Central memory CD8-positive, alpha-beta T cell (primary cell): ENCODE results near the gene GPAT3.
"Not testable (repeated sequence)": the region's sequence is repeated elsewhere in the genome, so short reads cannot be mapped to it uniquely, and the experiment has no call there.

Source experiments
- ATAC-seq: fragments of 150-1000 bp; cut with Tn5 transposase; replicated peaks from 2 replicates; pipeline ENCODE4 v1.10.0; 2022; ENCODE audit warnings: mild to moderate bottlenecking, moderate FRiP score, moderate number of reproducible peaks; ENCODE audit not compliant: poor library complexity, severe bottlenecking; ENCODE audit errors: extremely low read depth
- DNase-seq, 2 donors: peaks; one replicate each; pipeline ENCODE4 v3.0.0; 2021; ENCODE audit warnings: low spot score in 2 of 2
- H3K27ac Mint-ChIP-seq: one replicate; pipeline ENCODE4 v1.8.0; 2022; ENCODE audit warnings: low read depth, mild to moderate bottlenecking, moderate library complexity, mixed read lengths
- H3K27me3 Mint-ChIP-seq: one replicate; pipeline ENCODE4 v1.8.0; 2022; ENCODE audit warnings: mixed read lengths
- H3K36me3 Mint-ChIP-seq: one replicate; pipeline ENCODE4 v1.8.0; 2022; ENCODE audit warnings: mild to moderate bottlenecking, moderate library complexity, mixed read lengths; ENCODE audit not compliant: insufficient read depth
- H3K4me1 Mint-ChIP-seq: one replicate; pipeline ENCODE4 v1.8.0; 2022; ENCODE audit warnings: mixed read lengths
- H3K4me3 Mint-ChIP-seq: one replicate; pipeline ENCODE4 v1.8.0; 2022; ENCODE audit warnings: mild to moderate bottlenecking, moderate library complexity, mixed read lengths
- H3K9me3 Mint-ChIP-seq: one replicate; pipeline ENCODE4 v1.8.0; 2022; ENCODE audit warnings: mixed read lengths

The GPAT3 gene

GRCh38 chr4:83535520-83536361 lies at the start of gene GPAT3:
GPAT3 (plus strand) TSS chr4:83536108; CDS start chr4:83536623, 515 bp downstream.
- H3K27ac Mint-ChIP-seq = peak within 1 kb of the TSS; percentile 47
- no peaks in the 10 kb centered on the region for H3K9me3 Mint-ChIP-seq
- peaks cover 6% of the 10 kb centered on the region for H3K36me3 Mint-ChIP-seq
- ATAC-seq = peak; percentile 76
- peaks cover 40% of the 10 kb centered on the region for H3K27me3 Mint-ChIP-seq
- DNase-seq = peak; percentile 32 to 35
- H3K4me1 Mint-ChIP-seq = peaks cover 27% of the 10 kb centered on the region
- H3K4me3 Mint-ChIP-seq = peak within 1 kb of the TSS; percentile 93

DNA sequence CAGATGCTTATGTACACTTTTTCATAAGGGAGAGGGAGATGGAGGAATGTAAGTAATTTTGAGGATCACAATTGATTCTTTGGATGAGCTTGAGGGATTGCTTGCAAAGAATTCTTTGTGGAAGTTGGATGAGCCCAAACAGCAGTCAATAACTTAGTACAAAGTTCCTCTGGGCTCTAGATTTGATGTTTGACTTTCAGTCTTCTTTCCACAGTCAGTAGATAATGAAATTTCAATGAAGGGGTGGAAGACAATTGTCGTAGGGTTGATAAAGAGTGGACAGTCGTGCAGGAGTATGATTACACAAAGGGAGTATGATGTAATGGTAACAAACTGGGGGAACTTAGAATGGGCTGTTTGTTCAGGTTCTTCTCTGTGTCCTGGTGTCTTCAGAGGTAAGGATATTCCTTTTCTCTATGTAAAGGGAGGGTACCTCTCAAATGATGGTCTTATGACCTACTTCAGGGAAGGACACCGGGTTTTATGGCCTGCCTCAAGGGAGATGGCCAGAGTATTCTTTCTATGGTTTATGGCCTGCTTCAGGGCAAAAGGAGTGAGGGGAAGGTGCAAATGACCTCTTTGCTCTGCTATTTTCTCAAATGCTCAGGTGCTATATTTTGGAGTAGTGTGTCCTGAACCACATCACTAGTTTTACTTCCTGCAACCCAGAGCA lies 49.3 kb upstream of the GPAT3 start:
- no peaks in the 10 kb centered on the region for H3K9me3 Mint-ChIP-seq
- H3K4me1 Mint-ChIP-seq = peaks cover 15% of the 10 kb centered on the region
- peaks cover 4% of the 10 kb centered on the region for H3K36me3 Mint-ChIP-seq
- ATAC-seq (no peak), DNase-seq (no peak)
- H3K27me3 Mint-ChIP-seq = no peaks in the 10 kb centered on the region
- H3K4me3 Mint-ChIP-seq = no peak overlapping the region
- H3K27ac Mint-ChIP-seq = no peak overlapping the region

DNA sequence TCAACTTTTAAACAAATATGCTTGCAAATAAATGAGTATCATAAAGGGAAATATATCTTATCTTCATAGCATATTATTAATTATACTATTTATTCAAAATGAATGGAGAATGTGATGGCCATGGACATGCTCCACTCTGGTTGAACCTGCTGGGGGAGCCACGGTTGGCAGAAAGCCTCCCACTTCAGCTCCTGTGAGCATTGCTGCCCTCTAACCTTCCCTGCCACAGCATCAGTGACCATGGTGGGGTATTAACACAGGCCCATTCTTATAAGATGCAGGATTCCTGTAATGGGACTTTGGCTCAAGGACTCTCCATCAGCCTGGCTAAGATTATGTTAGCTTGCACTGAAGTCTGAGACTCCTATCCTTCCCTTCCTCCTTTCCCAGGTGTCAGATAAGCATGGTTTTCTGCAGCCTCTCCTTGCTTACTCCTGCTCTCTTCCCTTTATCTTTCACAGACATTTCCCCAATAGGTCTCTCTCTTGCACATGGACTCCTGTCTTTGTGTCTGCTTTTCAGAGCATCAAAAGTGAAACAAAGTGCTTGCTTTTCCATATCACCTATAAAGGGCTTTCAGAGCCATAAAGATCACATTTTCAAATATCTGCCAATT lies 46.1 kb upstream of the GPAT3 start:
- DNase-seq (no peak), ATAC-seq (no peak)
- H3K27ac Mint-ChIP-seq = no peak overlapping the region
- no peaks in the 10 kb centered on the region for H3K9me3 Mint-ChIP-seq
- H3K27me3 Mint-ChIP-seq = peaks cover 6% of the 10 kb centered on the region
- H3K4me3 Mint-ChIP-seq = no peak overlapping the region
- H3K36me3 Mint-ChIP-seq = peaks cover 1% of the 10 kb centered on the region
- H3K4me1 Mint-ChIP-seq = peaks cover 6% of the 10 kb centered on the region

GRCh38 chr4:83490876-83491450 lies 44.9 kb upstream of the GPAT3 start:
- Mint-ChIP-seq H3K27me3 (peaks cover 6% of the 10 kb centered on the region), H3K9me3 (no peaks in the 10 kb centered on the region), H3K27ac (no peak overlapping the region), H3K4me3 (no peak overlapping the region), H3K4me1 (no peaks in the 10 kb centered on the region), H3K36me3 (peaks cover 1% of the 10 kb centered on the region)
- DNase-seq (no peak), ATAC-seq (no peak)

GRCh38 chr4:83496085-83496917 lies 39.6 kb upstream of the GPAT3 start:
- H3K36me3 Mint-ChIP-seq, ATAC-seq, H3K27ac Mint-ChIP-seq, H3K4me1 Mint-ChIP-seq, H3K4me3 Mint-ChIP-seq, H3K9me3 Mint-ChIP-seq, DNase-seq, H3K27me3 Mint-ChIP-seq: not testable (repeated sequence)

- no peak overlapping the region for H3K4me3 Mint-ChIP-seq
- no peak for DNase-seq
- no peak for ATAC-seq
- H3K4me1 Mint-ChIP-seq = no peaks in the 10 kb centered on the region
- H3K27me3 Mint-ChIP-seq = no peaks in the 10 kb centered on the region
- H3K36me3 Mint-ChIP-seq = peaks cover 5% of the 10 kb centered on the region
- H3K27ac Mint-ChIP-seq = no peak overlapping the region
- H3K9me3 Mint-ChIP-seq = no peaks in the 10 kb centered on the region
Observed at GRCh38 chr4:83498187-83498586, 37.7 kb upstream of the GPAT3 start.

- not testable (repeated sequence) for DNase-seq, H3K27ac Mint-ChIP-seq, H3K4me1 Mint-ChIP-seq, H3K4me3 Mint-ChIP-seq, H3K27me3 Mint-ChIP-seq, H3K36me3 Mint-ChIP-seq, ATAC-seq, H3K9me3 Mint-ChIP-seq
Observed at GRCh38 chr4:83501671-83502070, 34.2 kb upstream of the GPAT3 start.

- no peak for DNase-seq
- Mint-ChIP-seq H3K4me1 (peaks cover 5% of the 10 kb centered on the region), H3K27me3 (no peaks in the 10 kb centered on the region), H3K27ac (no peak overlapping the region), H3K9me3 (no peaks in the 10 kb centered on the region), H3K4me3 (no peak overlapping the region), H3K36me3 (peaks cover 7% of the 10 kb centered on the region)
- ATAC-seq = peak; percentile 40
Observed at GRCh38 chr4:83503974-83504373, 31.9 kb upstream of the GPAT3 start.

GRCh38 chr4:83504503-83504902 lies 31.4 kb upstream of the GPAT3 start:
- DNase-seq (no peak), ATAC-seq (no peak)
- Mint-ChIP-seq H3K27ac (peak overlapping the region; percentile 50), H3K4me3 (no peak overlapping the region), H3K4me1 (peaks cover 5% of the 10 kb centered on the region), H3K36me3 (peaks cover 6% of the 10 kb centered on the region), H3K27me3 (no peaks in the 10 kb centered on the region), H3K9me3 (no peaks in the 10 kb centered on the region)

GRCh38 chr4:83504996-83505395 lies 30.9 kb upstream of the GPAT3 start:
- no peaks in the 10 kb centered on the region for H3K27me3 Mint-ChIP-seq
- no peak overlapping the region for H3K27ac Mint-ChIP-seq
- no peak for ATAC-seq
- H3K36me3 Mint-ChIP-seq = peaks cover 5% of the 10 kb centered on the region
- no peak overlapping the region for H3K4me3 Mint-ChIP-seq
- DNase-seq = no peak
- H3K4me1 Mint-ChIP-seq = peaks cover 5% of the 10 kb centered on the region
- H3K9me3 Mint-ChIP-seq = no peaks in the 10 kb centered on the region

DNA sequence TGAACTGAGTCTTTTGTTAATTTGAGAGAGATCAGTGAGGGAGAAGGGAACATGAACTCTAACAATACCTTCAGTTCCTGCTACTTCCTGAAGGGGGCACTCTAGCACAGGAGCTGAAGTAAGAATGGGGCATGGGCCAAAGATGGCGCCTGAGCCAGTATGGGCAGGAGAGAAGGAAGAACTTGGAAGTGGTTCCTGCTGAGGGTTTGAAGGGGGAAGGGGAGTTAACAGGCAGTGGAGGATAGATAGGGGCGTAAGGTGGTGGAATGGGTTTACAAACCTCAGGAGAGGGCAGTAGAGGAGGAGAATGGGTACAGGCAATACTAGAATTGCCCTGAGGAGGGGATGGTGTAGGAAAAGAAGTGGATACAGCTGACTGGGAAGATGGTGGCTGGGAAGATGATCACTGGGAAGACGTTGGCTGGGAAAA lies 26.7 kb upstream of the GPAT3 start:
- not testable (repeated sequence) for ATAC-seq, H3K9me3 Mint-ChIP-seq, H3K4me3 Mint-ChIP-seq, H3K27ac Mint-ChIP-seq, H3K36me3 Mint-ChIP-seq, H3K4me1 Mint-ChIP-seq, H3K27me3 Mint-ChIP-seq
- DNase-seq = peak; percentile 15 to 26

GRCh38 chr4:83510442-83510841 lies 25.5 kb upstream of the GPAT3 start:
- H3K27me3 Mint-ChIP-seq = no peaks in the 10 kb centered on the region
- peaks cover 2% of the 10 kb centered on the region for H3K36me3 Mint-ChIP-seq
- ATAC-seq (no peak), DNase-seq (no peak)
- H3K27ac Mint-ChIP-seq = no peak overlapping the region
- no peak overlapping the region for H3K4me3 Mint-ChIP-seq
- no peaks in the 10 kb centered on the region for H3K4me1 Mint-ChIP-seq
- H3K9me3 Mint-ChIP-seq = no peaks in the 10 kb centered on the region
